NCI-H1436 (cell line): ENCODE results near the gene RTP5.
"Not testable (repeated sequence)": the region's sequence is repeated elsewhere in the genome, so short reads cannot be mapped to it uniquely, and the experiment has no call there.

Experiments used
- DNase-seq: peaks from one replicate; lab custom pipeline; 2025; lab: John Stamatoyannopoulos, UW

Gene RTP5

DNA sequence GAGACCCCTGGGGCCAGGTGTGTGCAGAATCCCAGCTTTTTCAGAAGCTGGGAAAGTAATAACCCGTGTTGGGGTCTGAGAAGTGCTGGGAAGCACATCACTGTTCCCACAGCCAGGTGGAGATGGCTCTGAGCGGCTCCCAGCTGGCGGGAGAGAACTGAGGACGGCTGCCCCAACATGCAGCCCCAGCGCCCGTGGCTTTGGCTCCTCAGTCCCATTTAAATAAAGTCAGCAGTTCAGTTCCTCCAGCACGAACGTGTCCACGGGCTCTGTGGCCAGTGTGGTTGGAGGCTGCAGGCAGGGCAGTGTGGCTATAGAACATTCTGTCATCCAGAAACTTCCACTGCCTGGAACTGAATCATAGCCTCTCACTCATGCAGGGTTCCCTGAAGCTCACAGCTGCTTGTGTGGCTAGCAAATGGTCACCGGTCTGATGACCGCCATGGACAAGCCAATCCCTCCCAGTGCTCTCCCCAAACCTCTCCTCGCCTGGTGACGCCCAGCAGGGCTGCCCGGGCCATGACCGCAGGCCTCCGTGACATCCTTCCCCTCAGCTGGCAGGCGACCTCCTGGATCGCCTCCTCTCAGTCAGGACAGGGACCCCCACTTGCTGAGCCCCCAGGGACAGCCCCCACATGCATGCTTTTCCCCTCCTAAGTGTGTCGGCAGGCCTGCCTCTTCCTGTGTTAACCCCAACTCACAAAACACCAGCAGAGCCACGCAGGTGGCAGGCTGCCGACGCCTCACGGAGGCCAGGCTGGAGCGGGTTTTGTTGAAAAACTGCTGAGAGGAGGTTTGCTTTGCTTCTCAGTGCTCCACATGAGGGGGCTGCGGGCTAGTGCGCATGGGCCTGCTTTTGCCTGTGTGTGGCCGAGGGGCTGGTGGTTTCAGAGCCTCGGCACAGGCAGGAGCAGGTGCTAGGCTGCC is 1.3 kb downstream of the RTP5 start:
- DNase-seq: no peak

GRCh38 chr2:241871538-241872312 is 2.2 kb downstream of the RTP5 start:
- DNase-seq: no peak

- no peak for DNase-seq
Observed at GRCh38 chr2:241872313-241872642, 2.7 kb downstream of the RTP5 start.

DNA sequence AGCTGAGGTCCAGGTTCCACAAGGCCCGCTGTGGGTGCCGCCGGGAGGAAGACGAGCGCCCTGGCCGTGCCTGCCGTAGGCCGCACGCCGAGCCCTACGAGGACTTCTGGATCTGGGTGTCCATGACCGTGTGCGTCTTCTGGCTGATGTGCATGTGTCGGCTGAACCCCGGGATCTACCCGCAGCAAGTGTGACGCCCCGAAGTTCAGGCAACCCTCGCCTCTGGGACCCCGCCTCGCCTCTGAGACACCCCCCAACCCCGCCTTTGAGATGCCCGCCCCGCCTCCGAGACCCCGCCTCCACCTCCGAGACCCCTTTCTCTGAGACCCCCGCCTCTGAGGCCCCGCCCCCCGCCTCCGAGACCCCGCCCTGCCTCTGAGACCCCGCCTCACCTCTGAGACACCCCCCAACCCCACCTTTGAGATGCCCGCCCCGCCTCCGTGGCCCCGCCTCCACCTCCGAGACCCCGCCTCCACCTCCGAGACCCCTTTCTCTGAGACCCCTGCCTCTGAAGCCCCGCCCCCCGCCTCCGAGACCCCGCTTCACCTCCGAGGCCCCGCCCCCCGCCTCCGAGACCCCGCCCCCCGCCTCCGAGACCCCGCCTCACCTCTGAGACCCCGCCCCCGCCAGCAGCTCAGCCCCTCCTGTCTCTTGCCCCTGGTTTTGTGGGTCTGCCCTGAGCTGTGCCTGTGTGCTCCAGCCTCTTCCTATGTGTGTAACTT is 3.7 kb downstream of the RTP5 start:
- DNase-seq: no peak

DNA sequence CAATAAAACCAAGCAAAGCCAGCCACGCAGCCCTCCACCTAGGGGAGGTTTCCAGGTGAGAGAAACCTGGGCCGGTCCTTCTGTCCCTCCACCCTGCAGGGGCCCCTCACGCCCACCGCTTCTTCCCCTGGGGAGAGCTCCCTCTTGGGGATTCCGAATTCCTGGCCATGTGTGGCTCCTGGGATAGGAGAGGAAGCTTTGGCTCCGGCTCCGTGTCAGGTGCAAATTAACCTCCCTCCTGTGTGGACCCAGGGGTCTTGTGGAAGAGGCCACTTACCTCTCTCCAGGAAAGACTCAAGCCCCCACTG is 4.2 kb downstream of the RTP5 start:
- DNase-seq: no peak

GRCh38 chr2:241874277-241874925 is 4.9 kb downstream of the RTP5 start:
- DNase-seq: no peak

GRCh38 chr2:241875754-241876527 is 6.4 kb downstream of the RTP5 start:
- DNase-seq: not testable (repeated sequence)

DNA sequence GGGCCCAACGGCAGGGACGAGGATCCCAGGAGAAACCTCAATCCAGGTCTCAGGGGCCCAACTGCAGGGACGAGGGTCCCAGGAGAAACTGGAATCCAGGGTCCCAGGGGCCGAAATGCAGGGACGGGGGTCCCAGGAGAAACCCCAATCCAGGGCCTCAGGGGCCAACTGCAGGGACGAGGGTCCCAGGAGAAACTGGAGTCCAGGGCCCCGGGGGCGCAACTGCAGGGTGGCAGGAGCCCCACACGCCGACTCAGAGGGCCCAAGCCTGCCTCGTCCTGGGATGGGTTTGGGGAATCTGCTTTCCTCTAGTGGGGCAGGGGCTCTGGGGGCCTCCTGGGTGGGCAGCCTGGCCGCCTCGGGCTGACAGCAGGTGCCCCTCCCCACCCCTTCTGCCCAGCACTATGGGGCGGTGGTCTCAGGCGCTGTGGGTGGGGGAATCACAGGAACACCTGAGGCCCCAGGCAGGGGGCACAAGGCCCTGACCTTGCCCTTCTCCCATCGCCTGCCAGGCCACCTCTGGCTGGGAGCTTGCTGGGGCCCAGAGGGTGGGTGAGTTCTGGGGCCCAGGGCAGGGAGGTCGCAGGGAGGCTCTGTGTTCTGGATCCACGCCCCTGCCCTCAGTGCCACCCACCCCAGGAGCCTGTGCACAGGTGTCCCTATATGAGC is 7.1 kb downstream of the RTP5 start:
- no peak for DNase-seq

GRCh38 chr2:241877197-241877685 is 7.7 kb downstream of the RTP5 start:
- no peak for DNase-seq

DNA sequence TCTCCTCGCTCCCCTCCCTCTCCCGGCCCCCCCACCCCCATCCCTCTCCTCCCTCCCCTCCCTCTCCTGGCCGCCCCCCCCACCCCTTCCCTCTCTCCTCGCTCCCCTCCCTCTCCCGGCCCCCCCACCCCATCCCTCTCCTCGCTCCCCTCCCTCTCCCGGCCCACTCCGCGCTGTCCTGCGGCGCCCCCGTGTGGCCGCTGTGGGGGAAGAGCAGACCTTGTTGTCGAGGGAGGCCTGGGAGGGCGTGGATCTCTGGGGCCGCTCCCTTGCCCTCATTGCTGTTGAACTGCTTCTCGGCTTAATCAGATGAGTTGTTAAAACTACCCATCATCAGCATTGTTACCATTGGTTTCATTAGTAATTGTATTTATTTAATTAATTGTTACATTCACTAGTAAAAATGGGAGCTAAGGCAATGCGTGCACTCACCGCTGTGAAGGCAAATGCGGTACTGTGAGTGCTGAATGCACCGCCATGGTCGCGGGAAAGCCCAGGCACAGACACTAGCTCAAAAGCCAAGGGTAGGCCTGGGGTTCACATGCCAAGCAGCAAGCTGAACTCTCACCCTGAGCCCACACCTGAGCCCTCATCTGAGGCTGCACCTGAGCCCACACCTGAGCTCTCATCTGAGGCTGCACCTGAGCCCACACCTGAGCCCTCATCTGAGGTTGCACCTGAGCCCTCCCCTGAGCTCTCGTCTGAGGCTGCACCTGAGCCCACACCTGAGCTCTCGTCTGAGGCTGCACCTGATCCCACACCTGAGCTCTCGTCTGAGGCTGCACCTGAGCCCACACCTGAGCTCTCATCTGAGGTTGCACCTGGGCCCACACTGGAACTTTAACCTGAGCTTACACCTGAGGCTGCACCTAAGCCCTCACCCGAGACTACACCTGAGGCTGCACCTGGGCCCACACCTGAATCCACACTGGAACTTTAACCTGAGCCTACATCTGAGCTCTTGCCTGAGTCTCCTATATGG is 8.8 kb downstream of the RTP5 start:
- DNase-seq: peak; percentile 83

- DNase-seq: no peak
Observed at GRCh38 chr2:241879326-241879725, 9.8 kb downstream of the RTP5 start.

DNA sequence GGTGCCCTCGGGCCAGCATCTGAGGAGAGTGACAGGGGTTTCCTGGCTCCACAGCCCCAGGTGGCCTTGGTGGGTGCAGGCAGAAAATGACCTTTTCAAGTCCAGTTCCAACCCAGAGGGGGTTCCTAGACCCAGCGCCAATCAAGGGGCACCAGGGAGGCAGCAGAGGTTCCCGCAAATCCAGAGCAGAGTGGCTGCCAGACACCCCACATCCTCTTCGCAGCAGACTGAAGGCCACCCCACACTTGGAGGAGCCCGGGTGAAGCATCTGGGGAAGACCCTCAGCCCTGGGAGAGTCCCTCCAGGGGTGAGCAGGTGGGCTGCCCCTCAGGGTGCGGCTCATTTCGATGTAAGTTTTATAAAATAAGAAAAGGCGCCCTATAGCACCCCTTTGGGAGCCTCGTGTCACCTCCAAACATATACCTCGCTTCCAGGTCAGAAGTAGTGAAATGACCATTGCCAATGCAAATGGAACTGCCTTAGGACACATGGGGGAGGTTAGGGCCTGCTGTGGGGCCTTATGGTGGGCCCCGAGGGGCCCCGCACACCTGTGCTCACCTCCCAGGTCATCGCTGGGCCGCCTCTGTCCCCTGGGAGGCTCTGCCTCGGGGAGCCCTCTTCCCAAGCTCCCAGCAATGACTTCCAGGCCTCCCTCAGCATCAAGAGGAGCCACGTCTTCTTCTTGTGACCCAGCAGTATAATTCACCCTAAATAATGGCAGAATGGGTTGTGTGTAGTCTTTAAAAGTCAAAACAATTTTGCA is 11.0 kb downstream of the RTP5 start:
- no peak for DNase-seq

DNA sequence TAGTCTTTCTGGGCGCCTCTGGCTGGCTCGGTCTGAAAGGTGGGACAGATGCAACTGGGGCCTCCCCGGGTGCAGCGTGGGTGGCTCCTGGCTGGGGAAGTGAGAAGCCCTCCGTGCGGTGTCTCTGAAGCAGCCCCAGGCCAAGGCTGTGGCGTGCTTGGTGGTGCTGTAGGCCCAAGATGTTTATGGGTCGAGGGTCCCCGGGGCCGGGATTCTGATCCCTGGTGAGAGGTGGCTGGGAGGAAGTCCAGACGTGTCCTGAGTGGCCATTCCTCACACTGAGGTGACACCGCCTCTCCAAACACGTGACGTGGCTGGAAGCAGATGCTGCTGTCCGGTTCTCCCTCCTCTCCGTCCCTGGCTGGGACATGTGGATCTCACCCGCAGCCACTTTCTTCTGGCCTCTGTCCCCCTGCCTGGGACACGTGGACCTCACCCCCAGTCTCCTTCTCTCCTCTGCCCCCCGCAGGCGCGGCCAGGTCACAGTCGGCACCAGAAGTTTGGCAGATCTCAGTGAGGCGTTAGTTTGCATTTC is 12.6 kb downstream of the RTP5 start:
- no peak for DNase-seq

- DNase-seq: no peak
Observed at GRCh38 chr2:241884951-241885290, 15.4 kb downstream of the RTP5 start.

DNA sequence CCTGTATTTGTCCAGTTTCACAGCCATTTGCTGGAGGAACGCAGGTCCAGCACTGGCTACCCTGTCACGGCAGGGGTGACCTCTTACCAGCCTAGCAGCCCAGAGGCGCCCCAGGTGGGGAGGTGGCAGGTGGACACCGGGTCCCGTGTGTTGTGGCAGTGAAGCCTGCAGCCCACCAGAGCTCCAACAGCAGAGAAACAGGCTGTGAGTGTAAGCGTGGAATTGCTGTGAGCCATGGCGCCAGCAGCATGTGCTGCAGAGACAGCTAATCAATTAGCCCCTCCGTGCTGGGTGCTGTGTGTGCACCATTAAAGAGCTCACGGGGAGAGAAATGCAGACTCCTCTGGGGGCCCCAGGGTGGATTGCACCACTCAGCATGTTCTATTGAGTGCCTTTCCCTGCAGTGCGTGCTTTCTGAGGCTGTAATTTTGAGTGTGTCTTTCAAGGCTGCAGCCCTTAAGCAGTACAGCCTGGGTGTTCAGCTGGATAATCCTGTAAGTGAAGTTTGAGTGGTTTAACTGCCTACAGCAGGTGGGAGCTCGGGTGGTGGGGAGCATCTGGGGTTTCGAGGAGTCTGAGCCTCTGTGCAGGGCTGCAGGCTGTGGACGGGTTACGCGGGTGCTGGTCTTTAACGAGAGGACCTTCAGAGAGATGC is 15.9 kb downstream of the RTP5 start:
- DNase-seq: peak; percentile 68

- peak; percentile 39 for DNase-seq
Observed at GRCh38 chr2:241885946-241886643, 16.6 kb downstream of the RTP5 start.

DNA sequence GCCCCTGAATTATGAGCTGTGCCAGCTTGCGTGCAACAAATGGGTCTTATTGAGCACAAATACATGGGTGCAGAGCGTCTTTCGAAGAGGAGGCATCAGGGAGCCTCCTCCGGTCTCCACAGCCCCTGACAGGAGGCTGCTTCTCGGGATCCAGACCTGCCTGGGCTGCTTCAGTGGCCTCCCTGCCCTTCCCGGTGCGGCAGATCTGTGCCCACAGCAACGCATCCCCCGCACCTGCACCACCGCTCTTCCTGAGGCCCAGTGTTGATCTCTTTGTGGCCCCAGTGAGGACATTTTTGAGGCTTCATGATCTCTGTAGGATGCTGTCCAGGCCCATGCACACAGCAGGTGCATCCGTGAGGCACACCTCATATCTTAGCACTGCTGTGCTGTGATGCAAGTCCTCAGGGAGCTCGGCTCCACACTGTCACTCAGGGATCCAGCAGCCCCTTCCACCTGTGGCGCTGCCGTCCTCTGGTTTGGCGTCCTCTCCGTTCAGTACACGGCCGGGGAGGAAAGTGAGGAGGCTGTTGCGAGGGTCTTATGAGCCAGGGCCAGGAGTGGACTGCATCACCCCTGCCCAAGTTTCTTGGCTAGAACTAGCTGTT is 17.4 kb downstream of the RTP5 start:
- no peak for DNase-seq
